Measurements from ENCODE around the gene OPCML. TPM values are rescaled to one million over a fixed set of nuclear protein-coding genes. Genes with fewer than 3 reads are reported as not detected.

Gene OPCML
- total RNA-seq, 5 donors from 2014 or later (not counting 1 experiment from before 2014, with no cell fraction given): not detected

DNA sequence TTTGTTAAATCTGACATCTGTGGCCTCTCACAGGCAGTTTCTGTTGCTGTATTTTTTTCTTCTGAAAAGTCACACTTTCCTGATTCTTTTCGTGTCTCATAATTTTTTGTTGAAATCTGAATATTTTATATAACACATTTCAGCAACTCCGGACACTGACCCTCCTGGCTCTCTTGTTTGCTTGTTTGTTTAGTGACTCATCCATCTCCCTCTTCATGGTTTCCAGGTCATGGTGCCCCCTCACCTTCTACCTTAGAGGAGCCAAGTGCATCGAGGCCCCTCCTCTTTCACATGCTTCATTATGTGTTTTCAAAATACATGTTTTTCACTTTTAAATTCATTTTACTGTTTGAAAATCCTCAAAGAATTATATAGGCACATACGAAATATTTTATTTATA, 562.4 kb downstream of the OPCML start:
- no peak overlapping the region for H3K4me3 Mint-ChIP-seq
- H3K9me3 Mint-ChIP-seq: peaks cover 0 to 7% (median 0%) of the 10 kb centered on the region in 3 donors
- Histone ChIP-seq H3K27me3 (replicated peaks in 1 of 2; ENCODE audit: control insufficient read depth in 2 of 2, extremely low read depth in 1 of 2, insufficient read depth in 2 of 2, low read length in 1 of 2) (no peaks in the 10 kb centered on the region), H3K27ac (ENCODE audit: low read length) (no peak overlapping the region), H3K9me3 (no peaks in the 10 kb centered on the region), H3K36me3 (ENCODE audit: control insufficient read depth in 2 of 2, extremely low read depth in 1 of 2, insufficient read depth in 1 of 2, low read length in 1 of 2) (no peaks in the 10 kb centered on the region), H3K4me3 (ENCODE audit: control insufficient read depth in 1 of 2, extremely low read depth in 1 of 2, low read length in 1 of 2) (no peak overlapping the region), H3K4me1 (ENCODE audit: control insufficient read depth in 1 of 2, extremely low read depth in 1 of 2, insufficient read depth in 2 of 2, low read length in 2 of 2) (no peaks in the 10 kb centered on the region)
- DNase-seq: no peak
- WGBS (ENCODE audit: insufficient coverage): no CpG with 5 or more reads among the region's 4 CpGs
- CTCF ChIA-PET: no interaction called here
- POLR2A ChIA-PET: no interaction called here
- no peaks in the 10 kb centered on the region for H3K4me1 Mint-ChIP-seq
- peaks cover 0 to 5% of the 10 kb centered on the region in 2 donors for H3K27me3 Mint-ChIP-seq
- no peak overlapping the region for H3K27ac Mint-ChIP-seq
- no peak for ATAC-seq (replicated peaks in 1 of 4)
- H3K36me3 Mint-ChIP-seq: no peaks in the 10 kb centered on the region

DNA sequence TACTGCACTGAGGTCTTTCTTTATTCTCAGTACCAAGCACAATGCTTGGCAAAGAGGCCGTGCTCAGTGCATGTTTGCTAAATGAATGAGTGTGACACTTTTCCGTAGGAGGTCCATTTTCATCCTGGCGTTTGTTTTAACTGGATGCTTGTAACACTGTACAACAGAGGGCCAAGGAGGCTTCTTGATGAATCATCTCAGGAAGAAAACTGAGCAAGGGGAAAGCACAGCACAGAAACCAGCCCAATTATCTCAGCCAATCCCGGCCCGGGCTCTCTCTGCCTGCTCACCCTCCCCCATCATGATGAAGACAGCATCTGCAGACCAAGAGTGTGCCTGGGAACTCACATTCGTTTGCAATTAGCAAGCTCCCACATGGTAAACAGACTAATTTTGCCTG, 570.3 kb downstream of the OPCML start:
- no peak overlapping the region for H3K4me3 Mint-ChIP-seq
- peaks cover 0 to 2% of the 10 kb centered on the region in 2 donors for H3K27me3 Mint-ChIP-seq
- WGBS (ENCODE audit: insufficient coverage): 65% methylated on average over 5 of the region's 6 CpGs
- ATAC-seq (replicated peaks in 1 of 4): no peak
- H3K4me1 ChIP-seq (ENCODE audit: control insufficient read depth in 1 of 2, extremely low read depth in 1 of 2, insufficient read depth in 2 of 2, low read length in 2 of 2): no peaks in the 10 kb centered on the region
- no peak overlapping the region for H3K27ac Mint-ChIP-seq
- ChIA-PET CTCF (no interaction called here), POLR2A (no interaction called here)
- H3K36me3 ChIP-seq (ENCODE audit: control insufficient read depth in 2 of 2, extremely low read depth in 1 of 2, insufficient read depth in 1 of 2, low read length in 1 of 2): no peaks in the 10 kb centered on the region
- peaks cover 0 to 18% (median 0%) of the 10 kb centered on the region in 3 donors for H3K9me3 Mint-ChIP-seq
- H3K27me3 ChIP-seq (replicated peaks in 1 of 2; ENCODE audit: control insufficient read depth in 2 of 2, extremely low read depth in 1 of 2, insufficient read depth in 2 of 2, low read length in 1 of 2): no peaks in the 10 kb centered on the region
- no peaks in the 10 kb centered on the region for H3K4me1 Mint-ChIP-seq
- H3K9me3 ChIP-seq: no peaks in the 10 kb centered on the region
- H3K4me3 ChIP-seq (ENCODE audit: control insufficient read depth in 1 of 2, extremely low read depth in 1 of 2, low read length in 1 of 2): no peak overlapping the region
- no peak for DNase-seq
- H3K27ac ChIP-seq (ENCODE audit: low read length): no peak overlapping the region
- H3K36me3 Mint-ChIP-seq: no peaks in the 10 kb centered on the region

DNA sequence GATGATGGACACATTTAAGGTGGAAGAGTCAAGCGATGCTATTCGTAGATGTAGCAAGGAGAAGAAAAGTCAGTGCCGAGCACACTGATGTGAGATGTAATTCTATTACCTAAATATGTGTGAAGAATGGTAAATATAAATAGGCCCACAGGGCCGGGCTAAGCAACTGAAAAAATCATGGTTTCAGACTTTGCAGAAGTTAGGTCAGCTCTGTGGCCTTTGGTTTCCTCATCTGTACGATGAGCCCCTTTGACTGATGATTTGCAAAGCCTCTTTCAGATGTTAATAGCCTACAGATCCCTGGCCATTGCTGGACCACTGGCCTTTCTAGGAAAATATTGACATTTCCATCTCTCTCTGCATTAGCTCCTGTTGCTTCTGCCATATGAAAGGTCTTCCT, 570.8 kb downstream of the OPCML start:
- H3K9me3 Mint-ChIP-seq: peaks cover 0 to 18% (median 0%) of the 10 kb centered on the region in 3 donors
- H3K4me1 Mint-ChIP-seq: no peaks in the 10 kb centered on the region
- no peaks in the 10 kb centered on the region for H3K36me3 ChIP-seq (ENCODE audit: control insufficient read depth in 2 of 2, extremely low read depth in 1 of 2, insufficient read depth in 1 of 2, low read length in 1 of 2)
- no peaks in the 10 kb centered on the region for H3K36me3 Mint-ChIP-seq
- POLR2A ChIA-PET: no interaction called here
- H3K9me3 ChIP-seq: no peaks in the 10 kb centered on the region
- no peak overlapping the region for H3K4me3 Mint-ChIP-seq
- no peak for ATAC-seq (replicated peaks in 1 of 4)
- H3K27ac Mint-ChIP-seq: no peak overlapping the region
- H3K4me3 ChIP-seq (ENCODE audit: control insufficient read depth in 1 of 2, extremely low read depth in 1 of 2, low read length in 1 of 2): no peak overlapping the region
- 78% methylated on average over 5 of the region's 5 CpGs for WGBS (ENCODE audit: insufficient coverage)
- CTCF ChIA-PET: no interaction called here
- no peaks in the 10 kb centered on the region for H3K4me1 ChIP-seq (ENCODE audit: control insufficient read depth in 1 of 2, extremely low read depth in 1 of 2, insufficient read depth in 2 of 2, low read length in 2 of 2)
- H3K27ac ChIP-seq (ENCODE audit: low read length): no peak overlapping the region
- no peak for DNase-seq
- no peaks in the 10 kb centered on the region for H3K27me3 ChIP-seq (replicated peaks in 1 of 2; ENCODE audit: control insufficient read depth in 2 of 2, extremely low read depth in 1 of 2, insufficient read depth in 2 of 2, low read length in 1 of 2)
- peaks cover 0 to 2% of the 10 kb centered on the region in 2 donors for H3K27me3 Mint-ChIP-seq

DNA sequence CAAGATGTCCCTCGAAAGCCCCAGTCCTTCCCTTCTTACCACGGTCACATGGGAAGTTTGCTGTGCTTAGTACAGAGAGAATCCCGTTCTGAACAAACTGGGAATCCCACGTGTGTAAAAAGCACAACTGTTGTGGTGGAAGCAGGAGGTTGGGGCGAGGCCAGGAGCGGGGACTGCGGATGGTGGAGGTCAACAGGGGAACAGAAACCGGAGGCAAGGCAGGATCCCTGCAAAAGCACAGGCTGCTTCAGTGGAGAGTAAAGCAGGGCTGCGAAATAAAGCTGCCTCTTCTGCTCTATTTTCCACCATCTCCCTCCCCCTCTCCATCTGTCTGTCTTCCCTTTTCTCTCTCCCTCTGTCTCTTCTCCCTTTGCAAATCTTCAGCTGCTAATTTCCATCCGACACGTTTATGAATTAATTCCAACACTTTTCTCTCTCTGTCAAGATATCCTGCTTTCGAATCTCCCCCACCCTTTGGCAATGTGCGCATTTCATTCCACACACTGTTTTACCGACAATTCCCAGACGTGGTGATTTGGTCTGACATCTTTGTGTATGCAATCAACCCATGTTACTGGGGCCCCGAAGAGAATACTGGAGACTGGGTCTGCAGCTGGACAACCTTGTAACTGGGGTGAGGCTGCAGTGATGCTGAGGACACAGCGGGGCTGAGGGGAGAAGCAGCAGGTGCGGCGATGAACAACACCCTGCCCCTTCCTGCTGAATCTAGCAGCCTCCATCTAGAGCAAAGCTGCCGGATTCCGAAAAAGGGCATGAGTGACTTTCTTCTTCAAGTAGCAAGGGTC, 571.8 kb downstream of the OPCML start:
- Mint-ChIP-seq H3K27me3 (peaks cover 0 to 2% of the 10 kb centered on the region in 2 donors), H3K36me3 (no peaks in the 10 kb centered on the region), H3K4me3 (no peak overlapping the region), H3K9me3 (peaks cover 0 to 18% (median 0%) of the 10 kb centered on the region in 3 donors), H3K4me1 (no peaks in the 10 kb centered on the region), H3K27ac (no peak overlapping the region)
- no peaks in the 10 kb centered on the region for H3K27me3 ChIP-seq (replicated peaks in 1 of 2; ENCODE audit: control insufficient read depth in 2 of 2, extremely low read depth in 1 of 2, insufficient read depth in 2 of 2, low read length in 1 of 2)
- ATAC-seq (replicated peaks in 1 of 4) (no peak), DNase-seq (no peak)
- ChIA-PET POLR2A (no interaction called here), CTCF (no interaction called here)
- no peak overlapping the region for H3K27ac ChIP-seq (ENCODE audit: low read length)
- H3K4me3 ChIP-seq (ENCODE audit: control insufficient read depth in 1 of 2, extremely low read depth in 1 of 2, low read length in 1 of 2): no peak overlapping the region
- no peaks in the 10 kb centered on the region for H3K9me3 ChIP-seq
- WGBS (ENCODE audit: insufficient coverage): 80% methylated on average over 12 of the region's 21 CpGs
- no peaks in the 10 kb centered on the region for H3K4me1 ChIP-seq (ENCODE audit: control insufficient read depth in 1 of 2, extremely low read depth in 1 of 2, insufficient read depth in 2 of 2, low read length in 2 of 2)
- no peaks in the 10 kb centered on the region for H3K36me3 ChIP-seq (ENCODE audit: control insufficient read depth in 2 of 2, extremely low read depth in 1 of 2, insufficient read depth in 1 of 2, low read length in 1 of 2)

DNA sequence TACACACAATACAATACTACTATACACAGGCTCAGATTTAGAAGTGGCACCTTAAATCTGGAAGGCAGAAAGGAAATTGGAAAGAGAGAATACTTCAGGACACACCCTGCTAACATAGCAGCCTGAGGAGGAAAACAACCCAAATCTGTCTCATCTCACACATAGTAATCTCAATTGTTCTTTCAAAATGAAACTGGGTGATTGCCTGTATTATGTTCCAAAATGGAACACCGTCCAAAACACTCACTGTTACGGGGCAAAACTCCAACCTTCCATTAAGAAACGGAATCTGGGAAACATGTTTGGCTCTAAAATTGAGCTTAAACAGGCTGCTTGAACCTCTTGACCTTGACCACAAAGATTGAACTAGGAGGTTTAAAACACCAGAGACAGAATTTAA, 572.6 kb downstream of the OPCML start:
- WGBS (ENCODE audit: insufficient coverage): 88% methylated on average over 2 of the region's 3 CpGs
- no peak overlapping the region for H3K4me3 Mint-ChIP-seq

DNA sequence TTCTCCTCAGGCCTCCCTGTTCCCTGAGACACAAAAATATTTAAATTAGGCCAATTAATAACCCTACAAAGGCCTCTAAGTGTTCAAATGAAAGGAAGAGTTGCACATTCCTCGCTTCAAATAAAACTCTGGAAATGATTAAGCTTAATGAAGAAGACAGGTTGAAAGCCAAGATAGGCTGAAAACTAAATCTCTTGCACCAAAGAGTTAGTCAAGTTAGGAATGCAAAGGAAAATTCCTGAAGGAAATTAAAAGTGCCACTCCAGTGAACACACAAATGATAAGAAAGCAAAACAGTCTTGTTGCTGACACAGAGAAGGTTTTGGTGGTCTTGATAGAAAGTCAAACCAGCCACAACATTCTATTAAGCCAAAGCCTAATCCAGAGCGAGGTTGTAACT, 574.4 kb downstream of the OPCML start:
- Mint-ChIP-seq H3K36me3 (no peaks in the 10 kb centered on the region), H3K4me1 (no peaks in the 10 kb centered on the region), H3K27ac (no peak overlapping the region), H3K27me3 (peaks cover 0 to 2% of the 10 kb centered on the region in 2 donors), H3K4me3 (no peak overlapping the region), H3K9me3 (peaks cover 0 to 16% (median 0%) of the 10 kb centered on the region in 3 donors)
- DNase-seq: no peak
- ATAC-seq (replicated peaks in 1 of 4): no peak
- no peaks in the 10 kb centered on the region for H3K9me3 ChIP-seq
- WGBS (ENCODE audit: insufficient coverage): no CpG with 5 or more reads among the region's 2 CpGs
- ChIA-PET POLR2A (no interaction called here), CTCF (no interaction called here)
- H3K27ac ChIP-seq (ENCODE audit: low read length): no peak overlapping the region
- no peak overlapping the region for H3K4me3 ChIP-seq (ENCODE audit: control insufficient read depth in 1 of 2, extremely low read depth in 1 of 2, low read length in 1 of 2)
- H3K27me3 ChIP-seq (replicated peaks in 1 of 2; ENCODE audit: control insufficient read depth in 2 of 2, extremely low read depth in 1 of 2, insufficient read depth in 2 of 2, low read length in 1 of 2): no peaks in the 10 kb centered on the region
- no peaks in the 10 kb centered on the region for H3K4me1 ChIP-seq (ENCODE audit: control insufficient read depth in 1 of 2, extremely low read depth in 1 of 2, insufficient read depth in 2 of 2, low read length in 2 of 2)
- no peaks in the 10 kb centered on the region for H3K36me3 ChIP-seq (ENCODE audit: control insufficient read depth in 2 of 2, extremely low read depth in 1 of 2, insufficient read depth in 1 of 2, low read length in 1 of 2)

More for the DNA sequence above, 572.6 kb downstream of the OPCML start:
- Mint-ChIP-seq H3K9me3 (peaks cover 0 to 18% (median 0%) of the 10 kb centered on the region in 3 donors), H3K27me3 (peaks cover 0 to 2% of the 10 kb centered on the region in 2 donors), H3K4me1 (no peaks in the 10 kb centered on the region), H3K27ac (no peak overlapping the region), H3K36me3 (no peaks in the 10 kb centered on the region)
- Histone ChIP-seq H3K9me3 (no peaks in the 10 kb centered on the region), H3K27me3 (replicated peaks in 1 of 2; ENCODE audit: control insufficient read depth in 2 of 2, extremely low read depth in 1 of 2, insufficient read depth in 2 of 2, low read length in 1 of 2) (no peaks in the 10 kb centered on the region), H3K36me3 (ENCODE audit: control insufficient read depth in 2 of 2, extremely low read depth in 1 of 2, insufficient read depth in 1 of 2, low read length in 1 of 2) (no peaks in the 10 kb centered on the region), H3K4me3 (ENCODE audit: control insufficient read depth in 1 of 2, extremely low read depth in 1 of 2, low read length in 1 of 2) (no peak overlapping the region), H3K4me1 (ENCODE audit: control insufficient read depth in 1 of 2, extremely low read depth in 1 of 2, insufficient read depth in 2 of 2, low read length in 2 of 2) (no peaks in the 10 kb centered on the region), H3K27ac (ENCODE audit: low read length) (no peak overlapping the region)
- ChIA-PET CTCF (no interaction called here), POLR2A (no interaction called here)
- DNase-seq: no peak
- no peak for ATAC-seq (replicated peaks in 1 of 4)
